T47D (cell line): ENCODE results near the gene SMARCAD1.
"Not testable (repeated sequence)": the region's sequence is repeated elsewhere in the genome, so short reads cannot be mapped to it uniquely, and the experiment has no call there.

ENCODE experiments used
- DNase-seq, 2 experiments: peaks; one replicate each; pipeline versions ENCODE4 v3.0.0 to v3.0.0-alpha.2; 2011 to 2012; ENCODE audit warnings: low read depth in 1 of 2, low spot score in 1 of 2
- JUND ChIP-seq: IDR thresholded peaks from 2 replicates; pipeline ENCODE4 v1.6.1; 2012; ENCODE audit warnings: low read depth
- in situ Hi-C: cut with HindIII; loops from 2 replicates; pipeline ENCODE4 v1.10.0; 2016; ENCODE audit warnings: low sequenced_read_pairs, low pct_unique_long_range_greater_than_20kb

SMARCAD1 gene

DNA sequence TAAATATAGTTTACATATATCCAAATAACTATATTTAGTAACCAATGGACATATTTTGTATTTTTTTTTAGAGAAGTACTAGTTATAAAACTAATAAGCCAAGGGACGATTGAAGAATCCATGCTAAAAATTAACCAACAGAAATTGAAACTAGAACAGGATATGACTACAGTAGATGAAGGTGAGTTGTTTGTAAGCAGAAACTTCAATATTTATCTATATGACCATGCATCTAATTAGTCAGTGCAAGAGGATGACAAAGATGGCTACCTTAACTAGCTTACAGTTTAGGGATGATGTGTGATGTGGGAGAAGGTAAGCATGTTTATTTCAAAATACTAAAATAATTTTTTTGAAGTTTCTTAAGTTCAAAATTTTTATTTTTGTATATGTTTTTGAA, 77.2 kb downstream of the SMARCAD1 start:
- in situ Hi-C loops = no loop called here
- DNase-seq = no peak

DNA sequence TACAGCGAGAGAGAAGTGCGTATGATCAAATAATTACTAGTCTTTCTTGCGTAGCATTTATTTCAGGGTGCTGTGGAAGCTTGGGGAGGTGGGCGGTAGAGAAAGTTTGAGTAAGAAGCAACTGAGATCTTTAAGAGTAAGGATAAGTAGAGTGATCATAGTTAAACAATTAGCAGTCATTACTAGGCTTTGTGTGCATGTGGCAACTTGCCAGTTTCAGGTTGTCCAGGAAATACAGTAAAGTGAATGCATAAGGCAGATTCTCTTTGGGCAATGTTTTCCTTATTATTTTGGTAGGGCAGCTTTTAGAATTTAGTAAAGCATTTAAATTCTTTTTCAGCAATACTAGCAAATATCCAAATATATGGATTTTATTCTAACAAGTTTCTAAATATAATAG, 78.0 kb downstream of the SMARCAD1 start:
- in situ Hi-C loops = no loop called here
- TF ChIP-seq JUND = no peak
- DNase-seq = no peak

More for the DNA sequence above, 77.2 kb downstream of the SMARCAD1 start:
- TF ChIP-seq JUND = no peak

DNA sequence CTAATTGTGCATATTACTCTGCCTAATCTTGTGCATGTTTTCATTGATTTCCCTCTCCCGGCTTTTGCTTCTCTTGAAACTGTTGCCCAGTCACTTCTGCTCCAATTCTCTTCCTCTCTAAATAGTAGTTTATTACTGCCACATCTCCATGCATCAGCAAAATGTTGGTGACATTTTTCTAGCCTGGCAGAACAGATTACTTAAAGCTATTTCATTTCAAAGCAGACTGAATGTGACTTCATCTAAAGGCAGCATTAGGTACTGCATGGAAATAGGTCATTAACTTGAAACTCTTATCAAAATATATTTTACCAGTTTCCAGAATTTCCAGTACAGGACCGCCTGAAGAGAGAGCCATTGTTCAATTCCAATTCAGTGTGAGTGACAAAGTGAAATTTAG, 82.6 kb downstream of the SMARCAD1 start:
- in situ Hi-C loops = no loop called here
- TF ChIP-seq JUND = no peak
- no peak for DNase-seq

DNA sequence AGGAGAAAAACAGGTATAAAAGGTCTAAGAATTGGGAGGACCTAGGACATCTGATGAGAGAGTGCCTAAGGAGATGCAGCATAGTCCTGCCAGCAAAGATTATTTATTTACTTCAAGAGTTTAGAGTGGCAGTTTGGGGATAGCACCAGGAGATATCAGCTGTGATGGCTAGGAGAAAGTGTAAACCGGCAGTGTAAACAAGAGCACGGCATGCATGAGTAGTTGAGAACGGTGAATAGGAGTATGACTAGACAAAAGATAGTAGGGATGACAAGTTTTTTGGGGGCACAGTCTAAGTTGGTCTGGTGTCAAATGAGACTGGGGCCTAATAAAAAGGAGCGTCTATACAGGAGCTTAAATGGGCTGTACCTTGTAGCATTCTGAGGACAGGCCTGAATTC, 86.3 kb downstream of the SMARCAD1 start:
- in situ Hi-C loops, DNase-seq: not testable (repeated sequence)

DNA sequence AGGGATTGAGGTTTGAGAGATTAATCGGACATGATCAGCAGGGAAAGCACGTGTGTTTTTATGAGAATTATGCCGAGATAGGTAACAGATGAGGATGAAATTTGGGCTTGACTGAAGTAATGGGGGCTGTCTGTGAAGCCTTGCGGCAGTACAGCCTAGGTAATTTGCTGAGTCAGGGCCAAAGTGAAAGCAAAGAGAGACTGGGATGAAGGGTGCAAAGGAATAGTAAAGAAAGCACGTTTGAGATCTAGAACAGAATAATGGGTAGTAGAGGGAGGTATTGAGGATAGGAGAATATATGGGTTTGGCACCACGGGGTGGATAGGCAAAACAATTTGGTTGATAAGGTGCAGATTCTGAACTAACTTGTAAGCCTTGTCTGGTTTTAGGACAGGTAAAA, 87.8 kb downstream of the SMARCAD1 start:
- DNase-seq, in situ Hi-C loops: not testable (repeated sequence)

DNA sequence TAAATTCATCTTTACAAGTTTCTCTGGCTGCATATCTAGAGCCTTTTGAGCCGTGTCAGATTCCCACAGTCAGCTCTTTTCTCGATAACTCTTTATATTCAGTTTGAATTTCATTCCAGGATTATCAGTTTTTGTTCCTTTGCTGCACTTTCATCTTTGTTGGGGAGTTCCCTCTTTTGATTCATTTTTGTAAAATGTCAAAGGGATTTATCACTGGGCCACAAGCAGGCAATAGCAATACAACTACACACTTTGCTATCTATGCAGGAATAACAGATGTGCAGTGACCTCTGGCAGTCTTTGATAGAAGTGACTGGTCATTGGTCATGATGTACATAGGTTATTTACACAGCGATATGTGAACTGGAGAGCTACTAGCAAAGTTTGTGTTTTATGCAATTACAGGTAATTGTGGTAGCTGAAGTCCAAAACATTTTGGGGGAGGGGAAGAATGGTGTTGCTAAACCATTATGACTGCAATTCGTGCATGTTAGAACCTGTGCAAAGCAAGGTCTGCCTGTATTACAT, 91.1 kb downstream of the SMARCAD1 start:
- DNase-seq = no peak
- TF ChIP-seq JUND = no peak
- in situ Hi-C loops = no loop called here

DNA sequence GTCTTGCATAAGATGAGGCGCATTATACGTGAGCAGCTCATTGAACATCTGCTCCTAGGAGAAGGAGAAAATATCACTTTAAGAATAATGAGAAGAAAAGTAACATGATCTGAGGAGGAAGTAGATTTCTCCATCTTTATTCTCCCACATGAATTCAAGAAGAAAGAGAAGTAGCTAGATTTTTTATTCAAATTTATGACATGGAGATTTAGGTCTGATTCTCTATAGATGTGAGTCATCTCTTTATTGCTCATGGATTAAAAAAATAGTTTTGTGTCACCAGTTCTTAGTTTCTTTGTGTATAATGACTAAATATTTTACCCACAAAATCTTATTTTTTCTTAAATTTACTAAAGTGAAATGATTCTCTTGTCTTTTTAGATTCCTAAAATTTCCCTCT, 94.5 kb downstream of the SMARCAD1 start:
- in situ Hi-C loops = no loop called here
- no peak for DNase-seq
- TF ChIP-seq JUND = no peak

DNA sequence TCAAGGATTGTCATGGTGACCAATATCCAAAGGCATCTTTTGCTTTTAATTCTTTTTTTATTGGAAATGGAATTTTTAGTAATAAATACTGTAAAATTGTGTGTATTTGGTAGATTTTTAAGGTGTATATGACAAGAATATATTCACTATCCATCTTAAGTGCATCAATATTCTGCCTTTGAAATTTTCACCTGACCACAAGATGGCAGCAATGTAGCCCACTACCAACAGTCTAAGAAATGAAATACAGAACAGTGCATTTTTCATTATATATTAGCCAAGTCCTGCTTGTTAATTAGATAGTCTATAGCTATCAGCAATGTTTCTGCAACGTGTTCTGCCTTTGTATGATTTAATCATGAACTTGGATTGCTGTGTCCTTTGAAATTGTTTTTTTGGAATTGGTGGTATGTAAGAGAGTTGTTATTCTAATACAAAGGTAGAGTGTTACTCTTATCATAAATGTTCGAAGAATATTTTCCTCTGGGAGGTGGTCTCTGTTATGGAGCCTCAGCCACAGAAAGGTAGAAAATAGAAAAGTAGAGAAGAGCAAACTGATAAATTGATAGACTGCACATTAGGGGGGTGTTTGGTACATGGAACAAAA, 96.8 kb downstream of the SMARCAD1 start:
- TF ChIP-seq JUND = no peak
- DNase-seq = peak in 1 of 2 experiments; percentile 34
- in situ Hi-C loops = no loop called here

DNA sequence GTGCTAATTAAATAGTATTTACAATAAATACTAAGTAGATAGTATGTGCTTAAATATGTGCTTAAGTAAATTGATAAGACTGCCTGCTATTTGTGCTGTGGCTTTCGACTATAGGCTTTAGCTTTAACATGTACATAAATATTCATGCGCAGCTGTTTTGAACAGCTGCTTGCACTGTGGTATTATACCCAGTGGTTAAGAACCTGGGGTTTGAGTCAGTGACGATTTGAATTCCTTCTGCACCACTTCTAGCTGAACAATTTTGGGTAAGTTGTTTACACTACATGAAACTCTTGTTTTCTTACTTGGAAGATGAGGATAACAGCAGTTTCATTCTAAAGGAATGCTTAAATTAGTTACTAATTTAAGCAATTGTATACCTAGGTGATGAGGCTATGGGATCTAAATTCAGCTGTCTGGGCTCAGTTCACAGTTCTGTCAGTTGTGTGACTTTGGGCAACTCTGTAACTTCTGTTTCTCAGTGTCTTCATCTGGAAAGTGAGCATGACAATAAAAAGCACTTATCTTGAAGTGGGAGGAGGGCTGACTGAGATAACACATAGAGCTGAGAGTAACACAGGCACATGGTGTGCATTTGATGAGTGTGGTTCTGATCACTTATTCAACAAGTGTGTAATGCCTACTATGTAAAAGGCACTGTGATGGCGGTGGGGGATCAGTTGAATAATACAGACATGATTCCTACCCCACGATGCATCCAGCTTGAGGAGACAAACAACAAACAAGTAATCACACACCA, 98.0 kb downstream of the SMARCAD1 start:
- TF ChIP-seq JUND = no peak
- DNase-seq = no peak
- in situ Hi-C loops = no loop called here

DNA sequence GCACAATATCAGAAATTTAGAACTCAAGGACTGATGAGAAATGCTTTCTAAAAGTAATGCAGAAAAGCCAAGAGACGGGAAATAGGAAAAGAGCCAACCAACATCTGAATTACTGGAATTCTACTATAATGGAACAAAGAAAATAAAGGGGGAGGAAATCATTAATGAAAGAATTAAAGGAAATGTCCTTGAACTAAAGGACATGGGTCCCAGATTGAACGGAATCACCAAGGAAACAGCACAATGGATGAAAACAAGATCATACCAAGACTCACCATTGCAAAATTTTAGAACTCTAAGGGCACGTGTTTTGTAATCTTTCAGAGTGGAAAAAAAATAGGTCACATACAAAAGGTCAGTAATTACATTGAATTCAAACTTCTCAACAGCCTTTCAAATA, 99.0 kb downstream of the SMARCAD1 start:
- DNase-seq = no peak
- in situ Hi-C loops = no loop called here
- no peak for TF ChIP-seq JUND

DNA sequence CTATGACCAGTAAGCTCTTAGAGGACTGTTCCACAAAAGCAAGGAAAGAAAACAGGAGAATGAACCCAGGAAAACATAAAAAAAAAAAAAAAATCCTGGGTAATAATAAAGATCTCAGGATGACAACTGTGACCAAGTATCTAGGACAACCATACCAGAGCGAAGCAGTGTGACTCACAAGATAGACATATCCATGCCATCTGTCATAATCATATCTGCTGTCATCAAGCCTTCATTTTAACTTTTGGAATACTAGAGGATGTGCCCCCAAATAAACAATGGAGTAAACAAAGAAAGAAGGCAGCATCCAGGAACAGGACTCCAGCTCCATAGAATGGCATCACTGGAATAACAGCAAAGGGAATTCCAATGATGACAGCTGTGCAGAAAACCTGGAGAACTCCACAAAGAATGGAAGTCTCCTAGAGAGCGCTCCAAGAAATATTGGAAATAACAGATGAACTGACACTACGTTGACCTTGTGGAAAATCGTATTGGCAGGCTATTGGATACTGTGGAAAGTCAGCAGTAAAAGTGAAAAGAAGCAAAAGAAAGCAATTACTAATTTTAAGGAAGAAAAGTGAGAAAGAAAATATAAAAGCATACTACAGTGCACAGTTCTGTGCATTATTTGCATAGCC, 99.7 kb downstream of the SMARCAD1 start:
- TF ChIP-seq JUND = no peak
- in situ Hi-C loops = no loop called here
- DNase-seq = no peak

DNA sequence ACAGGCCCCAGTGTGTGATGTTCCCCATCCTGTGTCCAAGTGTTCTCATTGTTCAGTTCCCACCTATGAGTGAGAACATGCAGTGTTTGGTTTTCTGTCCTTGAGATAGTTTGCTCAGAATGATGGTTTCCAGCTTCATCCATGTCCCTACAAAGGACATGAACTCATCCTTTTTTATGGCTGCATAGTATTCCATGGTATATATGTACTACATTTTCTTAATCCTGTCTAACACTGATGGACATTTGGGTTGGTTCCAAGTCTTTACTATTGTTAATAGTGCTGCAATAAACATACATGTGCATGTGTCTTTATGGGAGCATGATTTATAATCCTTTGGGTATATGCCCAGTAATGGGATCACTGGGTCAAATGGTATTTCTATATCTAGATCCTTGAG, 112.3 kb downstream of the SMARCAD1 start:
- DNase-seq, in situ Hi-C loops: not testable (repeated sequence)

DNA sequence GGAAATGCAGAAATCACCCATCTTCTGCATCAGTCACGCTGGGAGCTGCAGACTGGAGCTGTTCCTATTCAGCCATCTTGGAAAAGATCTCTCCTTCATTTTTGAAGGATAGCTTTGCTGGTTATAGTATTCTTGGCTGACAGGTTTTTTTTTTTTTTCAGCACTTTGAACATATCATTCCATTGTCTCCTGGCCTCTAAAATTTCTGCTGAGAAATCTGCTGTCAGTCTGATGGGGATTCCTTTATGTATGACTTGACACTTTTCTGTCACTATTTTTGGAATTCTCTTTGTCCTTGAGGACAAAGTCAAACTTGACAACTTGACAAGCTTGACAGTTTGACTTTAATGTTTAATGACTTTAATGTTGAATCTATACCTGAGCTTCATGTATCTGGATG, 118.2 kb downstream of the SMARCAD1 start:
- in situ Hi-C loops = no loop called here
- DNase-seq = no peak
- TF ChIP-seq JUND = no peak
